ENCODE measurements around the gene COBL.
"Not testable (repeated sequence)": the region's sequence is repeated elsewhere in the genome, so short reads cannot be mapped to it uniquely, and the experiment has no call there.

COBL gene

GRCh38 chr7:51005074-51005473 lies 311.5 kb downstream of the COBL start:
- Histone ChIP-seq H3K36me3 (ENCODE audit: control insufficient read depth, low read length) (no peaks in the 10 kb centered on the region), H3F3A (ENCODE audit: control insufficient read depth, insufficient read depth) (no peaks in the 10 kb centered on the region), H3K9me3 (ENCODE audit: control insufficient read depth, insufficient read depth, low read length) (no peaks in the 10 kb centered on the region), H3K4me3 (ENCODE audit: low read length) (no peak overlapping the region), H3K27me3 (ENCODE audit: control insufficient read depth, low read length) (no peaks in the 10 kb centered on the region), H3K4me1 (ENCODE audit: control insufficient read depth, low read length) (no peaks in the 10 kb centered on the region), H3K27ac (ENCODE audit: low read depth, low read length) (no peak overlapping the region), H3K79me2 (ENCODE audit: control insufficient read depth, low read length) (no peaks in the 10 kb centered on the region), H4K20me1 (ENCODE audit: control insufficient read depth, insufficient read depth, low read depth, low read length) (no peaks in the 10 kb centered on the region), H3K9me2 (replicated peaks; ENCODE audit: control insufficient read depth, low read length) (no peaks in the 10 kb centered on the region), H3K4me2 (ENCODE audit: low read length) (no peak overlapping the region)
- TF ChIP-seq EZH2phosphoT487 (IDR thresholded peaks at IDR 0.05; ENCODE audit: borderline replicate concordance, low read length), result no peak
- TF ChIP-seq, protein P1, sequence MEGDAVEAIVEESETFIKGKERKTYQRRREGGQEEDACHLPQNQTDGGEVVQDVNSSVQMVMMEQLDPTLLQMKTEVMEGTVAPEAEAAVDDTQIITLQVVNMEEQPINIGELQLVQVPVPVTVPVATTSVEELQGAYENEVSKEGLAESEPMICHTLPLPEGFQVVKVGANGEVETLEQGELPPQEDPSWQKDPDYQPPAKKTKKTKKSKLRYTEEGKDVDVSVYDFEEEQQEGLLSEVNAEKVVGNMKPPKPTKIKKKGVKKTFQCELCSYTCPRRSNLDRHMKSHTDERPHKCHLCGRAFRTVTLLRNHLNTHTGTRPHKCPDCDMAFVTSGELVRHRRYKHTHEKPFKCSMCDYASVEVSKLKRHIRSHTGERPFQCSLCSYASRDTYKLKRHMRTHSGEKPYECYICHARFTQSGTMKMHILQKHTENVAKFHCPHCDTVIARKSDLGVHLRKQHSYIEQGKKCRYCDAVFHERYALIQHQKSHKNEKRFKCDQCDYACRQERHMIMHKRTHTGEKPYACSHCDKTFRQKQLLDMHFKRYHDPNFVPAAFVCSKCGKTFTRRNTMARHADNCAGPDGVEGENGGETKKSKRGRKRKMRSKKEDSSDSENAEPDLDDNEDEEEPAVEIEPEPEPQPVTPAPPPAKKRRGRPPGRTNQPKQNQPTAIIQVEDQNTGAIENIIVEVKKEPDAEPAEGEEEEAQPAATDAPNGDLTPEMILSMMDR (IDR thresholded peaks at IDR 0.05; ENCODE audit: low read depth, low read length, poor library complexity, severe bottlenecking), result no peak

DNA sequence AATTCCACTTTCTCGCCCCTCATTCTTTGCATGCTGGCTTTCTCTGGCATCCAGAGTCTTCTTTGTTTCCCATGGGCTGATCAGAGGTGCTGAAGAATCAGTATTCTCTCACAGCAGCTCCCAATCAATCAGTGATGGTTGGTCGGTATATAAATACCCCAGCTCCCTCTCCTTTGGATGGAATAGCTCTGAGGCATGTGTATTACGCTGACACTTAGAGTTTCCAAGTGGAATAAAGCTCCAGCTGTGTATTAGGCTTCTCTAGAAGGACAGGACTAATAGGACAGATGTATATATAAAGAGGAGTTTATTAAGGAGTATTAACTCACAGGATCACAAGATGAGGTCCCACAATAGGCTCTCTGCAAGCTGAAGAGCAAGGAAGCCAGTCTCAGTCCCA lies 315.7 kb downstream of the COBL start:
- no peaks in the 10 kb centered on the region for H3K27me3 ChIP-seq (ENCODE audit: control insufficient read depth, low read length)
- no peak overlapping the region for H3K4me2 ChIP-seq (ENCODE audit: low read length)
- H3K9me3 ChIP-seq (ENCODE audit: control insufficient read depth, insufficient read depth, low read length), result 0 out of 2 replicates have a peak, but pooled peaks cover 3% of the 10 kb centered on the region
- no peaks in the 10 kb centered on the region for H3K4me1 ChIP-seq (ENCODE audit: control insufficient read depth, low read length)
- TF ChIP-seq, protein P1 (IDR thresholded peaks at IDR 0.05; ENCODE audit: low read depth, low read length, poor library complexity, severe bottlenecking), result peak; percentile 43
- no peak for TF ChIP-seq EZH2phosphoT487 (IDR thresholded peaks at IDR 0.05; ENCODE audit: borderline replicate concordance, low read length)
- H3K9me2 ChIP-seq (replicated peaks; ENCODE audit: control insufficient read depth, low read length), result no peaks in the 10 kb centered on the region
- H3F3A ChIP-seq (ENCODE audit: control insufficient read depth, insufficient read depth), result no peaks in the 10 kb centered on the region
- H3K36me3 ChIP-seq (ENCODE audit: control insufficient read depth, low read length), result no peaks in the 10 kb centered on the region
- no peak overlapping the region for H3K27ac ChIP-seq (ENCODE audit: low read depth, low read length)
- H4K20me1 ChIP-seq (ENCODE audit: control insufficient read depth, insufficient read depth, low read depth, low read length), result no peaks in the 10 kb centered on the region
- no peaks in the 10 kb centered on the region for H3K79me2 ChIP-seq (ENCODE audit: control insufficient read depth, low read length)
- no peak overlapping the region for H3K4me3 ChIP-seq (ENCODE audit: low read length)

DNA sequence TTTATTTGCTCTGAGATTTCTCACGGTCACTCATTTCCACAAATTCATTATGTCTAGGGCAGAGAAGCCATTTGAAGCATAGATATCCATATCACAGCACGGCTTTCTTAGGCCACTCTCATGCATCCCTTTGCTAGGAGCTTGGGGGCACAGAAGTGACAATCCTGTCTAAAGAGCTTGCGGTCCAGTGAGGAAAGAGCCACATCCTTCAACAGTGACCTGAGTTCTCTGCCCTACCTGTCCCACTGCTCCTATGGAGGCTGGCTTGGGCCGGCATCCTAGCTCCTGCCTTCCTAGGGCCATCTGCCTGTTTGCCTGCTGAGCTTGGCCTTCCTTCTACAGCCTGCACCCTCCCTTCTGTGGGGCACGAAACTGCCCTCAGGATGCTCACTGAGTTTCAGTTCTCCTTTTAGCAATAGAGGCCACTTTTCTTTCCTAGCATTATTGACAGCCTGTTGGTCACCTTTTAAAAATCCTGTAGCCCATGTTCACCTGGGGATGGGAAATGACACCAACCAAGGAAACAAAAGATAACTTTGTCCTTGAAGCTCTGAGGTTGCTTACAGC lies 321.8 kb downstream of the COBL start:
- H3K4me3 ChIP-seq (ENCODE audit: low read length), result no peak overlapping the region
- no peaks in the 10 kb centered on the region for H3K27me3 ChIP-seq (ENCODE audit: control insufficient read depth, low read length)
- no peaks in the 10 kb centered on the region for H4K20me1 ChIP-seq (ENCODE audit: control insufficient read depth, insufficient read depth, low read depth, low read length)
- H3K27ac ChIP-seq (ENCODE audit: low read depth, low read length), result no peak overlapping the region
- H3K4me2 ChIP-seq (ENCODE audit: low read length), result no peak overlapping the region
- no peaks in the 10 kb centered on the region for H3K4me1 ChIP-seq (ENCODE audit: control insufficient read depth, low read length)
- H3K79me2 ChIP-seq (ENCODE audit: control insufficient read depth, low read length), result no peaks in the 10 kb centered on the region
- H3K9me2 ChIP-seq (replicated peaks; ENCODE audit: control insufficient read depth, low read length), result no peaks in the 10 kb centered on the region
- H3K9me3 ChIP-seq (ENCODE audit: control insufficient read depth, insufficient read depth, low read length), result 0 out of 2 replicates have a peak, but pooled peaks cover 3% of the 10 kb centered on the region
- TF ChIP-seq EZH2phosphoT487 (IDR thresholded peaks at IDR 0.05; ENCODE audit: borderline replicate concordance, low read length), result no peak
- TF ChIP-seq, protein P1 (IDR thresholded peaks at IDR 0.05; ENCODE audit: low read depth, low read length, poor library complexity, severe bottlenecking), result no peak
- no peaks in the 10 kb centered on the region for H3F3A ChIP-seq (ENCODE audit: control insufficient read depth, insufficient read depth)
- H3K36me3 ChIP-seq (ENCODE audit: control insufficient read depth, low read length), result no peaks in the 10 kb centered on the region

DNA sequence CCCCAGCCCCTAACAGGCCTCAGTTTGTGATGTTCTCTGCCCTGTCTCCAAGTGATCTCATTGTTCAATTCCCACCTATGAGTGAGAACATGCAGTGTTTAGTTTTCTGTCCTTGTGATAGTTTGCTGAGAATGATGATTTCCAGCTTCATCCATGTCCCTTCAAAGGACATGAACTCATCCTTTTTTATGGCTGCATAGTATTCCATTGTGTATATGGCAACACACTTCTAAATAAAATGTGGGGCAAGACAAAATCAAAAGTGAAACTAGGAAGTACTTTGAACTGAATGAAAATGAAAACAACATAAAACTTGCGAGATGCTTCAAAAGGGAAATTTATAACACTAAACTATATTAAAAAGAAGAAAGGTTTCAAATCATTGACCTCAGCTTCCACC lies 326.4 kb downstream of the COBL start:
- H3K9me3 ChIP-seq (ENCODE audit: control insufficient read depth, insufficient read depth, low read length); H3K27ac ChIP-seq (ENCODE audit: low read depth, low read length); H3K9me2 ChIP-seq (replicated peaks; ENCODE audit: control insufficient read depth, low read length); H3K79me2 ChIP-seq (ENCODE audit: control insufficient read depth, low read length); H3K4me3 ChIP-seq (ENCODE audit: low read length); H4K20me1 ChIP-seq (ENCODE audit: control insufficient read depth, insufficient read depth, low read depth, low read length); H3K27me3 ChIP-seq (ENCODE audit: control insufficient read depth, low read length); H3K4me2 ChIP-seq (ENCODE audit: low read length); H3K36me3 ChIP-seq (ENCODE audit: control insufficient read depth, low read length); H3K4me1 ChIP-seq (ENCODE audit: control insufficient read depth, low read length); H3F3A ChIP-seq (ENCODE audit: control insufficient read depth, insufficient read depth): not testable (repeated sequence)
